Measurements from ENCODE around the gene SLC39A9. TPM values are rescaled to one million over a fixed set of nuclear protein-coding genes. Genes with fewer than 3 reads are reported as not detected.
"Not testable (repeated sequence)": the region's sequence is repeated elsewhere in the genome, so short reads cannot be mapped to it uniquely, and the experiment has no call there.

The SLC39A9 gene
- total RNA-seq, 1 experiment from 2014 or later: 80.2 TPM

DNA sequence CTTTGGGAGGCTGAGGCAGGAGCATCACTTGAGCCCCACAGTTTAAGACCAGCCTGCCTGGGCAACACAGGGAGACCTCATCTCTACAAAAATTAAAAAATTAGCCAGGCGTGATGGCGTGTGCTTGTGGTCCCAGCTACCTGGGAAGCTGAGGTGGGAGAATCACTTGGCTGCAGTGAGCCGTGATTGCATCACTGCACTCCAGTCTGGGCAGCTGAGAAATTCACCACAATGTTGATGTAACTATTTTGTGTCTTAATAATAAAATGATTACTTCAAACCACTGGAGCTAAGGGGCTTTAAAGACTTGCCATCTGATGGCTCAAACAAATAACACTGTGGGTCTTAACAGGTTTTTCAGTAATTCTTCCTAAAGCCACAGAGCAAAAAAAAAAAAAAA lies 11.2 kb upstream of the SLC39A9 start:
- H3K9me2 ChIP-seq (ENCODE audit: insufficient read depth): no peaks in the 10 kb centered on the region
- H3K9ac ChIP-seq (ENCODE audit: low read length): no peak overlapping the region
- no peak overlapping the region for H2AFZ ChIP-seq (ENCODE audit: low read depth, low read length, poor library complexity, severe bottlenecking)
- H3K4me3 ChIP-seq (replicated peaks in 1 of 2; ENCODE audit: low read depth in 1 of 2, low read length in 2 of 2): no peak overlapping the region
- ChIA-PET POLR2A (interaction anchor here (0.6 kb wide), 1 partner anchor 151 kb away, joined by 3 read pairs; no protein-coding TSS in a partner anchor), RAD21 (ENCODE audit: low non-redundant PET in 1 of 2, low total read pairs in 2 of 2, uncharacterized antibody in 2 of 2, unreplicated experiment in 2 of 2) (no interaction called here), CTCF (no interaction called here)
- no peak overlapping the region for H3K4me2 ChIP-seq (ENCODE audit: low read length)
- peaks cover 57% of the 10 kb centered on the region; the same call in 1 of the 2 replicates for H4K20me1 ChIP-seq (ENCODE audit: insufficient read depth)
- no peak for DNase-seq (ENCODE audit: low read depth, low spot score)
- no peak for TF ChIP-seq ELF1 (IDR thresholded peaks at IDR 0.05; ENCODE audit: borderline replicate concordance, low read depth)
- TF ChIP-seq SIN3A (IDR thresholded peaks at IDR 0.05; ENCODE audit: low read depth): no peak
- TF ChIP-seq, protein P1, sequence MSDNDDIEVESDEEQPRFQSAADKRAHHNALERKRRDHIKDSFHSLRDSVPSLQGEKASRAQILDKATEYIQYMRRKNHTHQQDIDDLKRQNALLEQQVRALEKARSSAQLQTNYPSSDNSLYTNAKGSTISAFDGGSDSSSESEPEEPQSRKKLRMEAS (IDR thresholded peaks at IDR 0.05): no peak
- TF ChIP-seq JUND (IDR thresholded peaks at IDR 0.05): no peak
- no peak for TF ChIP-seq POLR2A (IDR thresholded peaks at IDR 0.05; ENCODE audit: borderline replicate concordance, extremely low read depth, insufficient read depth, insufficient read length)
- no peak for TF ChIP-seq YY1 (IDR thresholded peaks at IDR 0.05; ENCODE audit: extremely low read depth, insufficient replicate concordance, low read depth, low read length)
- TF ChIP-seq, protein P2, sequence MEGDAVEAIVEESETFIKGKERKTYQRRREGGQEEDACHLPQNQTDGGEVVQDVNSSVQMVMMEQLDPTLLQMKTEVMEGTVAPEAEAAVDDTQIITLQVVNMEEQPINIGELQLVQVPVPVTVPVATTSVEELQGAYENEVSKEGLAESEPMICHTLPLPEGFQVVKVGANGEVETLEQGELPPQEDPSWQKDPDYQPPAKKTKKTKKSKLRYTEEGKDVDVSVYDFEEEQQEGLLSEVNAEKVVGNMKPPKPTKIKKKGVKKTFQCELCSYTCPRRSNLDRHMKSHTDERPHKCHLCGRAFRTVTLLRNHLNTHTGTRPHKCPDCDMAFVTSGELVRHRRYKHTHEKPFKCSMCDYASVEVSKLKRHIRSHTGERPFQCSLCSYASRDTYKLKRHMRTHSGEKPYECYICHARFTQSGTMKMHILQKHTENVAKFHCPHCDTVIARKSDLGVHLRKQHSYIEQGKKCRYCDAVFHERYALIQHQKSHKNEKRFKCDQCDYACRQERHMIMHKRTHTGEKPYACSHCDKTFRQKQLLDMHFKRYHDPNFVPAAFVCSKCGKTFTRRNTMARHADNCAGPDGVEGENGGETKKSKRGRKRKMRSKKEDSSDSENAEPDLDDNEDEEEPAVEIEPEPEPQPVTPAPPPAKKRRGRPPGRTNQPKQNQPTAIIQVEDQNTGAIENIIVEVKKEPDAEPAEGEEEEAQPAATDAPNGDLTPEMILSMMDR (IDR thresholded peaks at IDR 0.05 in 2 of 3, conservative IDR thresholded peaks at IDR 0.05 in 1 of 3; ENCODE audit: borderline replicate concordance in 1 of 3, insufficient read depth in 1 of 3, low read depth in 2 of 3, low read length in 2 of 3): no peak
- H3K9me3 ChIP-seq (ENCODE audit: control insufficient read depth in 1 of 2, insufficient read depth in 1 of 2, low read depth in 1 of 2, low read length in 2 of 2): no peaks in the 10 kb centered on the region
- no peak overlapping the region for H3K27ac ChIP-seq (ENCODE audit: low read depth, low read length)
- intact Hi-C loops (cut with micrococcal nuclease): no loop called here
- H3K27me3 ChIP-seq (ENCODE audit: insufficient read depth, low read length): no peaks in the 10 kb centered on the region
- peaks cover 100% of the 10 kb centered on the region for H3K79me2 ChIP-seq (ENCODE audit: insufficient read depth, low read length)
- no peak for ATAC-seq
- no peaks in the 10 kb centered on the region for H3K4me1 ChIP-seq (ENCODE audit: control insufficient read depth in 1 of 2, insufficient read depth in 2 of 2, low read length in 2 of 2)
- H3K36me3 ChIP-seq (ENCODE audit: control insufficient read depth in 1 of 2, insufficient read depth in 2 of 2, low read length in 2 of 2): peaks cover 60 to 76% of the 10 kb centered on the region in 2 experiments
- no TSS peak for BruUV-seq (replicated peaks)

GRCh38 chr14:69391400-69391799 lies 7.1 kb upstream of the SLC39A9 start:
- Histone ChIP-seq H3K36me3 (ENCODE audit: control insufficient read depth in 1 of 2, insufficient read depth in 2 of 2, low read length in 2 of 2) (peaks cover 69 to 77% of the 10 kb centered on the region in 2 experiments), H3K79me2 (ENCODE audit: insufficient read depth, low read length) (peaks cover 100% of the 10 kb centered on the region), H4K20me1 (ENCODE audit: insufficient read depth) (peaks cover 29% of the 10 kb centered on the region; the same call in 1 of the 2 replicates)
- ChIA-PET POLR2A (interaction anchor here (0.7 kb wide), 2 partner anchors 152 to 459 kb away, joined by 3 read pairs; no protein-coding TSS in a partner anchor), RAD21 (ENCODE audit: low non-redundant PET in 1 of 2, low total read pairs in 2 of 2, uncharacterized antibody in 2 of 2, unreplicated experiment in 2 of 2) (interaction anchor here in 1 of 2 experiments (0.7 kb wide), 1 partner anchor 145 kb away, joined by 3 read pairs; no protein-coding TSS in a partner anchor)
- H3K9ac ChIP-seq (ENCODE audit: low read length); H3K4me1 ChIP-seq (ENCODE audit: control insufficient read depth in 1 of 2, insufficient read depth in 2 of 2, low read length in 2 of 2); H3K9me3 ChIP-seq (ENCODE audit: control insufficient read depth in 1 of 2, insufficient read depth in 1 of 2, low read depth in 1 of 2, low read length in 2 of 2); ATAC-seq; H2AFZ ChIP-seq (ENCODE audit: low read depth, low read length, poor library complexity, severe bottlenecking); BruUV-seq (replicated peaks); H3K9me2 ChIP-seq (ENCODE audit: insufficient read depth); H3K27me3 ChIP-seq (ENCODE audit: insufficient read depth, low read length); DNase-seq (ENCODE audit: low read depth, low spot score); H3K27ac ChIP-seq (ENCODE audit: low read depth, low read length); H3K4me3 ChIP-seq (replicated peaks in 1 of 2; ENCODE audit: low read depth in 1 of 2, low read length in 2 of 2); intact Hi-C loops (cut with micrococcal nuclease); H3K4me2 ChIP-seq (ENCODE audit: low read length); CTCF ChIA-PET: not testable (repeated sequence)
